HG03064 (cell line): ENCODE measurements around the gene PDE6D.
"Not testable (repeated sequence)": the region's sequence is repeated elsewhere in the genome, so short reads cannot be mapped to it uniquely, and the experiment has no call there.

ENCODE experiments used
- ATAC-seq: cut with Tn5 transposase; IDR thresholded peaks from one replicate; pipeline ENCODE4 v1.9.1; 2021; ENCODE audit warnings: low read depth; ENCODE audit not compliant: unreplicated experiment

The PDE6D gene

GRCh38 chr2:231780123-231780908 is 766 bp downstream of the PDE6D start:
- ATAC-seq = no peak

- no peak for ATAC-seq
Observed at GRCh38 chr2:231769170-231770136, 11.6 kb downstream of the PDE6D start.

DNA sequence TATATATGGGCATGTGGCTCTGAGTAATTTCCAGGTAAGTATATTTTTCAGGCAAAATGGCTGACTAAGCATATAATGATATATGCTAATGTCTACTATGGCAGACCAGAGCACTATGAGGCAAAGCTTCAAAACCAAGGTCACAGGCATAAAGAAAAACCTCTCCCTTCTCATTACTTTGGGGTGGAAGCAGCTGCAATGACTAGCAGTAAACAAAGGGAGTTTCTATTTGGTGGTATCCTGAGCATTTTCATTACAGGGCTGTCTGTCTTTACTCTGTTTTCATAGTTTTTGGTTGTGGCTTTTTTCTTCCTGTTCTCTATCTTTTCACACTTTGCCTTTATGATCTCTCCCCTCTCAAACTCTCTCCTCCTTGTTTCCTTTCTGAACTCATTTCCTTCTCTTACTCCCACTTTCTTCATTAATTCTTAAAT is 15.6 kb downstream of the PDE6D start:
- no peak for ATAC-seq

DNA sequence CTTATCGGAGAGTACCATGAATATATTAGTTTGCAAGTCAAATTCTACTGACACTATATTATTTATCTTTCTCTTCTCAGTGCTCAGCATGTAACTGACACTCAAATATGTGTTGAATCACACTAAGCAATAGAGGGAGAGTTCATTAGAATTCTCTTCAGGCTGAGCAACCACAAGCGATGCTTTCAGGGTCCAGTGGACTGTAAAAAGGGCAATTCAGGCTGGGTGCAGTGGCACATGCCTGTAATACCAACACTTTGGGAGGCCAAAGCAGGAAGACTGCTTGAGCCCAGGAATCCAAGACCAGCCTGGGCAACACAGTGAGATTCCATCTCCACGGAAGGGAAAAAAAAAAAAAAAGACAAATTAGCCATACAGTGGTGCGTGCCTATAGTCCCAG is 16.3 kb downstream of the PDE6D start:
- no peak for ATAC-seq

DNA sequence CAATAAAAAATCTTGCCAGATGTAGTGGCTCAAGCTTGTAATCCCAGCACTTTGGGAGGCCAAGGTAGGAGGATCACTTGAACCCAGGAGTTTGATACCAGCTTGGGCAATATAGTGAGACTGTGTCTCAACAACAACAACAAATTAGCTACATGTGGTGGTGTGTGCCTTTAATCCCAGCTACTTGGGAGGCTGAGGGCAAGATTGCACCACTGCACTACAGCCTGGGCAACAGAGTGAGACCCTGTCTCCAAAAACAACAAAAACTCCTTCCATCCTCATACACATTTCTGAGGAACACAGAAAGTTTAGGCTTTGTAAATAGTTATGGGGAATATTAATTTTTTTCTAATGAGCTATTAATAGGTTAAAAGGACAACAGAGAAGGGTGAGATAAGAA is 17.0 kb downstream of the PDE6D start:
- no peak for ATAC-seq

DNA sequence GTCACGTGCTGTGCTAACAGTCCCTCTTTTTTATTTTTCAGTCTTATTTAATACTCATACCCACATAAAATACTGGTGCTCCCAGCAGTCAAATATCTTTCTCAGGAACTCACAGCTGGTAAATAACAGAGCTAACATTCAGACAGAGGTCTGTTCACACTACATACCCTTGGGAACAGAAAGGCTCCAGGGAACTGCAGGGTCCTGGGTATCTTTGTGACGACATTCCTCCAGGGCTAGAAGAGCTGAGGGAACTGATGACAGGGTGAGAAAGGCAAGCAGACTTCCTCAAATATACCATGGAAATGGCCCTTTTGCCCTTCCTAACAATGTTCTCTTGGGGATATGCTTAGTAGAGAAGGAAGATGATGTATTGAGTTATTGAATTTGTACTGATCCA is 19.3 kb downstream of the PDE6D start:
- no peak for ATAC-seq

DNA sequence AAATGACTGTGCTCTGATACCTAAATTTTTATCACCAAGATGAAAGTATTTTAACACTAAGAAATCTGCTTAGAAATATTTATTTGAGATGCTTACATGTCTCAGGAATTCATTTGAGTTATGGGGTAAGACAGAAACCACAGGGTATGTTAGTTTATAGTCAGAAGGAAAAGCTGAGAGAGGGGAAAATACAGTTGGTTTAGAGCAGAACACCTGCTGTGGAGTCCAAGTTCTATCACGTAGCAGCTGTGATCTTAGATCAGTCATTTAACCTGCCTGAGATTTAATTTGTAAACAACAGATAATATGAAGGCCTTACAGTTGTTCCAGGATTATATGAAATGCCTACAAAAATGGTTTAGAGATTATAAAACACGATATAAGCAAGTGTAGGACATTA is 29.0 kb downstream of the PDE6D start:
- no peak for ATAC-seq

DNA sequence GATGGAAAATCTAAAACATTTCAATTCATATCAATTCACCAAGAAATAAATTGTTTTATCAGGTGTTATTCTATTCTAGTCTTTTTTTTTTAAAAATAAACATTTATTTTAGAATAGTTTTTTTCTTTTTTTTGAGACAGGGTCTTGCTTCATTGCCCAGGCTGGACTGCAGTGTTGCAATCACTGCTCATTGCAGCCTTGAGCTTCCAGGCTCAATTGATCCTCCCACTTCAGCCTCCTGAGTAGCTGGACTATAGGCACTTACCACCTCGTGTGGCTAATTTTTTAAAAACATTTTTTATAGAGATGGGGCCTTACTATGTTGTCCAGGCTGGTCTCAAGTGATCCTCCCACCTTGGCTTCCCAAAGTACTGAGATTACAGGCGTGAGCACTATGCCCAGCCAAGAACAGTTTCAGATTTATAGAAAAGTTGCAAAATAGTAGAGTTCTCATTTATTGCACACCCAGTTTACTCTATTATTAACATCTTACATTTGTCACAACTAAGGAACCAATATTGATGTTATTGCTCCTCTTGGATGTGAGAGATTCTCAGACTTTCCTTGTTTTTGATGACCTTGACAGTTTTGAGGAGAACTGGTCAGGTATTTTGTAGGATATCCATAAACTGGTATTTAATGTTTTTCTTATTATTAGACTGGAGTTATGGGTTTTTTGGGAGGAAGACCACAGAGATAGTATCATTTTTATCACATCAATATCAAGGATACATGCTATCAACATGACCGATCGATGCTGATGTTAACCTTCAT is 29.9 kb downstream of the PDE6D start:
- ATAC-seq = no peak

GRCh38 chr2:231749016-231749415 is 32.1 kb downstream of the PDE6D start:
- not testable (repeated sequence) for ATAC-seq

DNA sequence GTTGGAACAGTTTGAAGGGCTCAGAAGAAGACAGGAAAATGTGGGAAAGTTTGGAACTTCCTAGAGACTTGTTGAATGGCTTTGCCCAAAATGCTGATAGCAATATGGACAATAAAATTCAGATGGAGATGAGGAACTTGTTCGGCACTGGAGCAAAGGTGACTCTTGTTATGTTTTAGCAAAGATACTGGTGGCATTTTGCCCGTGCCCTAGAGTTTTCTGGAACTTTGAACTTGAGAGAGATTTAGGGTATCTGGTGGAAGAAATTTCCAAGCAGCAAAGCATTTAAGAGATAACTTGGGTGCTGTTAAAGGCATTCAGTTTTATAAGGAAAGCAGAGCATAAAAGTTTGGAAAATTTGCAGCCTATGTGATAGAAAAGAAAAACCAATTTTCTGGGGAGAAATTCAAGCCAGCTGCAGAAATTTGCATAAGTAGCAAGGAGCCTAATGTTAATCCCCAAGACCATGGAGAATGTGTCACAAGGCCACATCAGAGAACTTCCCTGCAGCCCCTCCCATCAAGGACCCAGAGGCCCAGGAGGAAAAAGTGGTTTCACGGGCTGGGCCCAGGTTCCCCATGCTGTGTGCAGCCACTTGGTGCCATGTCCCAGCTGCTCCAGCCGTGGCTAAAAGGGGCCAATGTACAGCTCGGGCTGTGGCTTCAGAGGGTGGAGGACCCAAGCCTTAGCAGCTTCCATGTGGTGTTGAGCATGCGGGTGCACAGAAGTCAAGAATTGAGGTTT is 32.8 kb downstream of the PDE6D start:
- not testable (repeated sequence) for ATAC-seq

GRCh38 chr2:231745303-231746038 is 35.6 kb downstream of the PDE6D start:
- no peak for ATAC-seq

GRCh38 chr2:231743376-231744116 is 37.5 kb downstream of the PDE6D start:
- ATAC-seq = no peak

DNA sequence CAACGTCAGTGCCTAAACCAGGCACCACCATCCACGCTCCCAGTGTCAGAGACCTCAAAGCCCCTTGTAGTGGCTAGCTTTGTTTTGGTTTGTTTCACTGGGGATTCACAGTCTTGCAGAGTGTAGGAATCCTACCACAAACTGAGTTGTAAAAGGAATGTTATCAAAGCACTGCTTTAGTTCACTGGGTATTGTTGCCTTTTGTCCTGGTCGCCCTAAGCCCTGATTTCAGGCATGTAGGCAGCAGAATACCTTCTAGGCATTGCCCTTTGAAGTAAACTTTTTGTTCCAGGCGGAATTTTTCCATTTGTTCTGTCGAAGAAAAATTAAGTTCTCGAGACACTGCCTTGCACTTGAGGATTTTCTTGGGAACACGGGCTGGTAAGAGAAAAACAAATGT is 43.3 kb downstream of the PDE6D start:
- no peak for ATAC-seq

GRCh38 chr2:231732604-231733003 is 48.5 kb downstream of the PDE6D start:
- no peak for ATAC-seq

DNA sequence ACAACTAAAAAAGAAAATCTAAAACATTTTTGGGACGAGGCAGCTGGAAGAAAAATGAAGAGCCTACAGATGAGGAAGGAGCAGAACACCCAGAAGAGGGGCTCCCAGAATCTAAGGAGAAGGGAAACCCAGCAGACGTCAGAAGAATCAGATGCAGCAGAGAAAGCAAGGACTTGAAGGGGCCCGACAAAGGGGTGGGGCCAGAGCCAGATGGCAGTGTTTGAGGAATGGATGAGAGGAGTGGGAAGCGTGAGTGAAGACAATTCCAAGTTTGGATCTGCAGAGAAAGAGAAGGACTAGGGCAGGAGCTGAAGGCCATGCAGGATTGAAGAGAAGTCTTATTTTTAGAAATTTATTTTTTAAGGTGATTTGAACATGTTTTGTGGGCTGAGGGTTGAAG is 53.5 kb downstream of the PDE6D start:
- ATAC-seq = no peak

GRCh38 chr2:231726276-231726675 is 54.8 kb downstream of the PDE6D start:
- no peak for ATAC-seq

DNA sequence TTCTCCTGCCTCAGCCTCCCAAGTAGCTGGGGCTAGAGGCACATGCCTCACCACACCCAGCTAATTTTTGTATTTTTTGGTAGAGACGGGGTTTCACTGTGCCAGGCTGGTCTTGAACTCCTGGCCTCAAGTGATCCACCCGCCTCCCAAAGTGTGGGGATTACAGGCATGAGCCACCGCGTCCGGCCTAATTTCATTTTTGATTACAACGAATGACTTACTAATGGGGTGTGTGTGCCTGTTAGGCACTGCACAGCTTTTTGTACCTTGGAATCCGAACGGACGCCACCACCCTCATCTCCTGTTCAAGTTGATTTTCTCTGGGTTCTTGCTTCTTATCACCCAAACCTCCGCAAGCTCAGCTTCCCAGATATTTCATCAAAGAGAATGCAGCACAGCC is 55.6 kb downstream of the PDE6D start:
- no peak for ATAC-seq

- no peak for ATAC-seq
Observed at GRCh38 chr2:231722721-231723307, 58.3 kb downstream of the PDE6D start.
